Right lobe of liver (tissue), 6 donors: ENCODE results near the gene ZIC4. TPM values are rescaled to one million over a fixed set of nuclear protein-coding genes. Genes with fewer than 3 reads are reported as not detected.

Experiments
- ATAC-seq, 4 donors: fragments of 200-7000 bp; cut with Tn5 transposase; one replicate each; pipeline ENCODE4 v1.9.1; 2020; ENCODE audit warnings: mild to moderate bottlenecking in 4 of 4, moderate library complexity in 4 of 4
- DNase-seq, 3 donors: peaks; one replicate each; pipeline ENCODE4 v3.0.0-alpha.2; 2020
- H3K27ac ChIP-seq, 3 donors: fragments of 200-600 bp; one replicate each; pipeline ENCODE4 v1.8.0; 2022
- H3K27me3 ChIP-seq, 2 donors: fragments of 200-600 bp; one replicate each; pipeline ENCODE4 v1.8.0; 2022
- H3K36me3 ChIP-seq, 4 donors: fragments of 200-600 bp; sonication (generic) in 1 of 4; one replicate each; pipeline versions ENCODE4 v1.5.1 to v1.8.0; 2017 to 2022; ENCODE audit warnings: control low read depth in 1 of 4
- H3K4me1 ChIP-seq, 4 donors: fragments of 200-600 bp; sonication (generic) in 1 of 4; one replicate each; pipeline versions ENCODE4 v1.5.1 to v1.8.0; 2017 to 2022; ENCODE audit warnings: control low read depth in 1 of 4
- H3K4me3 ChIP-seq, 3 donors: fragments of 200-600 bp; one replicate each; pipeline ENCODE4 v1.8.0; 2022
- H3K9me3 ChIP-seq, 4 donors: fragments of 200-600 bp; sonication (generic) in 1 of 4; one replicate each; pipeline versions ENCODE4 v1.5.1 to v1.8.0; 2017 to 2022; ENCODE audit warnings: control low read depth in 1 of 4
- CTCF ChIP-seq, 4 donors: fragments of 200-600 bp in 3 of 4; fragments of 450-650 bp in 1 of 4; IDR thresholded peaks; one replicate each; pipeline versions ENCODE4 v1.5.1 to v1.8.0; 2016 to 2022; ENCODE audit warnings: antibody characterized with exemption in 4 of 4, mild to moderate bottlenecking in 2 of 4
- POLR2A ChIP-seq: fragments of 450-650 bp; IDR thresholded peaks from one replicate; pipeline ENCODE4 v1.6.1; 2017; ENCODE audit warnings: antibody characterized with exemption, mild to moderate bottlenecking
- WGBS: methylation state at CpG from one replicate; pipeline ENCODE4 v1.1.6; 2018; ENCODE audit warnings: low coverage, low lambda C conversion rate; ENCODE audit not compliant: insufficient coverage; ENCODE audit errors: missing lambda C conversion rate; 5-methylcytosine and 5-hydroxymethylcytosine counted together
- intact Hi-C, 2 donors: fragments of 100-400 bp; cut with DNase I; formaldehyde crosslinking; loops; one replicate each; pipeline versions ENCODE4 v1.11.2 to v1.14.1; 2022
- total RNA-seq, 6 experiments: library from RNA; depleted of rRNA in 2 of 6; stranded (reverse); fragments of >200 nt in 2 of 6; fragmentation: NEBNext Ultra II Directional in 3 of 6; extraction: Animal tissue kit (Norgen Biotek cat#: 25700) in 3 of 6; gene quantifications; one replicate each; pipeline versions ENCODE4 v1.1.0 to v1.2.4, GENCODE V29; 2016 to 2023
- donor health status: DM: no; HTN: yes; CAD: no.
- donor health status: DM: no; HTN: no; CAD: no.
- donor health status: DM: no; HTN: no; CAD: no.
- donor health status: DM: no; HTN: yes; CAD: no.
- donor health status: DM: no; HTN: yes; CAD: no.

The ZIC4 gene
- total RNA-seq, 6 experiments from 2014 or later: 0.04 to 0.28 (median 0.12) TPM; not detected in 3

- no peak for TF ChIP-seq POLR2A
- TF ChIP-seq CTCF (IDR thresholded peaks at IDR 0.05): no peak
- H3K4me1 ChIP-seq: no peaks in the 10 kb centered on the region
- intact Hi-C loops: no loop called here
- no peaks in the 10 kb centered on the region for H3K36me3 ChIP-seq
- H3K4me3 ChIP-seq: no peak overlapping the region
- H3K27me3 ChIP-seq: peaks cover 18 to 73% of the 10 kb centered on the region in 2 donors
- no peak for DNase-seq
- no peak overlapping the region for H3K27ac ChIP-seq
- H3K9me3 ChIP-seq: no peaks in the 10 kb centered on the region
- no peak for ATAC-seq
- 7% methylated on average over 6 of the region's 6 CpGs for WGBS
Observed at GRCh38 chr3:147381596-147381995, 24.7 kb downstream of the ZIC4 start.

GRCh38 chr3:147380977-147381376 lies 25.4 kb downstream of the ZIC4 start:
- WGBS: 7% methylated on average over 2 of the region's 3 CpGs
- no peak overlapping the region for H3K4me3 ChIP-seq
- no peak overlapping the region for H3K27ac ChIP-seq
- H3K36me3 ChIP-seq: no peaks in the 10 kb centered on the region
- no peaks in the 10 kb centered on the region for H3K9me3 ChIP-seq
- intact Hi-C loops: no loop called here
- ATAC-seq (no peak), DNase-seq (no peak)
- TF ChIP-seq CTCF (IDR thresholded peaks at IDR 0.05) (no peak), POLR2A (no peak)
- H3K27me3 ChIP-seq: peaks cover 20 to 70% of the 10 kb centered on the region in 2 donors
- H3K4me1 ChIP-seq: no peaks in the 10 kb centered on the region

- intact Hi-C loops: no loop called here
- ATAC-seq (no peak), DNase-seq (no peak)
- WGBS: 5% methylated on average over 15 of the region's 26 CpGs
- Histone ChIP-seq H3K36me3 (no peaks in the 10 kb centered on the region), H3K27ac (no peak overlapping the region), H3K27me3 (peaks cover 20 to 70% of the 10 kb centered on the region in 2 donors), H3K4me3 (no peak overlapping the region), H3K4me1 (no peaks in the 10 kb centered on the region), H3K9me3 (no peaks in the 10 kb centered on the region)
- no peak for TF ChIP-seq POLR2A
- TF ChIP-seq CTCF (IDR thresholded peaks at IDR 0.05): no peak
Observed at GRCh38 chr3:147380387-147380951, 25.9 kb downstream of the ZIC4 start.

GRCh38 chr3:147379651-147380050 lies 26.7 kb downstream of the ZIC4 start:
- no peaks in the 10 kb centered on the region for H3K9me3 ChIP-seq
- H3K4me3 ChIP-seq: no peak overlapping the region
- 10% methylated on average over 7 of the region's 10 CpGs for WGBS
- intact Hi-C loops: no loop called here
- TF ChIP-seq POLR2A (no peak), CTCF (IDR thresholded peaks at IDR 0.05) (no peak)
- H3K27ac ChIP-seq: no peak overlapping the region
- no peak for ATAC-seq
- H3K27me3 ChIP-seq: peaks cover 18 to 70% of the 10 kb centered on the region in 2 donors
- H3K36me3 ChIP-seq: no peaks in the 10 kb centered on the region
- H3K4me1 ChIP-seq: no peaks in the 10 kb centered on the region
- DNase-seq: no peak
